Endometrial microvascular endothelial cells (primary cell): Measurements from ENCODE around the gene SCAMP2. TPM values are rescaled to one million over a fixed set of nuclear protein-coding genes. Genes with fewer than 3 reads are reported as not detected.

Experiments used
- in situ Hi-C: cut with HindIII; loops from 2 replicates; pipeline ENCODE4 v1.10.0; 2017; ENCODE audit warnings: low sequenced_read_pairs, low pct_unique_long_range_greater_than_20kb; ENCODE audit errors: inconsistent ontology term
- total RNA-seq: library from RNA; depleted of rRNA; stranded (reverse); fragments of >200 nt; gene quantifications from one replicate; pipeline ENCODE4 v1.2.3, GENCODE V29; 2015; ENCODE audit errors: inconsistent ontology term

The SCAMP2 gene
- total RNA-seq, 1 donor from 2014 or later = 93.2 TPM

- in situ Hi-C loops = no loop called here
Measured at GRCh38 chr15:74842581-74843444, 30.4 kb downstream of the SCAMP2 start, which contains the start of gene ULK3. ULK3 (minus strand) TSS chr15:74843156; CDS start chr15:74843105, 51 bp downstream.

GRCh38 chr15:74841891-74842373 lies 31.2 kb downstream of the SCAMP2 start:
- in situ Hi-C loops = no loop called here

- in situ Hi-C loops = no loop called here
Measured at GRCh38 chr15:74840851-74841775, 32.1 kb downstream of the SCAMP2 start.

- in situ Hi-C loops = no loop called here
Measured at GRCh38 chr15:74839526-74840395, 33.4 kb downstream of the SCAMP2 start.

DNA sequence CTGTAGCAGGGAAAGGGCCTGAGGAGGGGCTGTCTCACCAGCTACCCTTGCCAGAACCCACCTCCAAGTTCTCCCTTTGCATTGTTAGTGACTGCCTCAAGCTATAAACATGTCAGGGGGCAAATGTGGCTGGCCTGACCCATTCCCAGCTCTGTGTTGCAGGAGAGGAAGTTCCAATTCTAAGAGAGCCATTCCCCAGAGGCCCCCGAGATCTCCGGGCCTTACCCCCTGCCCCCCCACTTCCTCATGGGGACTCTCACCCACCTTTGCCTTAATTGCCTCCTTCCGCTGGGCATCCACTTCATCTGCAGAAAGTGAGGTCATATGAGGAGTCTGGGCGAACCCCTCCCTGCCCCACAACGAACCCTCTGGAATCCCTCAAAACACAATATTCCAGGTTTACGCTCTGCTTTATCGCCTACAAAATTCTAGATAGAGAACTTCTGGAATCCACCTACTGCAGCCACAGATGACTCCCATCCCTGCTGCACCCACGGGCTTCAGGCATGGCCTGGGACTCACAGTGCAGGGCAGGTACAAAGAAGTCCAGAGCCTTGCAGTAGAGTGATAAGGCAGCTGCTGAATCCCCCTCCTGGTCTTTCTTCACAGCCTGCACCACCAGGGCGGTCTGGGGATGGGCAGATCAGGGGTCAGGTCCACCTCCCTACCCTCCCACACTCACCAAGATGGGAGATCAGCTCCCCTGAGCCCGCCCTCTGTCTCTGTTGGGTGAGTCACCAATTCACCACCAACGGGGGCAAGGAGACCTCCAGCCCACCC lies 34.2 kb downstream of the SCAMP2 start:
- in situ Hi-C loops = no loop called here

DNA sequence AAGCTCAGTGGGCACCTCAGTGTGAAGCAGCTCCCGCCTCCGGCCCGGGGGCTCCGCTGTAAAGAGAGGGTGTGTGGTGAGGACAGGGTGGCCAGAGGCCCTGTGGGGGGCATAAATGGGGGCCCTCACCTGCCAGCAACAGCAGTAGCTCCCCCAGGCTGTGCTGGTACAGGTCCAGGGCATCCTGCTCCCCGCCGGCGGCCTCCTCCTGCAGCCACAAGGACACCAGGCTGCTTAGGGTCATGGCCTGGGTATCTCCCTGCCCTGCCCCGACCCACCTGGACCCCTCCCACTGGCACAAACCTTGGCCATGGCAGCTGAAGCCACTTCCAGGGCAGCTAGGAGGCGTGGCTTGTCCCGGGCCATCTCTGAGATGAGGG lies 35.0 kb downstream of the SCAMP2 start:
- in situ Hi-C loops = no loop called here

DNA sequence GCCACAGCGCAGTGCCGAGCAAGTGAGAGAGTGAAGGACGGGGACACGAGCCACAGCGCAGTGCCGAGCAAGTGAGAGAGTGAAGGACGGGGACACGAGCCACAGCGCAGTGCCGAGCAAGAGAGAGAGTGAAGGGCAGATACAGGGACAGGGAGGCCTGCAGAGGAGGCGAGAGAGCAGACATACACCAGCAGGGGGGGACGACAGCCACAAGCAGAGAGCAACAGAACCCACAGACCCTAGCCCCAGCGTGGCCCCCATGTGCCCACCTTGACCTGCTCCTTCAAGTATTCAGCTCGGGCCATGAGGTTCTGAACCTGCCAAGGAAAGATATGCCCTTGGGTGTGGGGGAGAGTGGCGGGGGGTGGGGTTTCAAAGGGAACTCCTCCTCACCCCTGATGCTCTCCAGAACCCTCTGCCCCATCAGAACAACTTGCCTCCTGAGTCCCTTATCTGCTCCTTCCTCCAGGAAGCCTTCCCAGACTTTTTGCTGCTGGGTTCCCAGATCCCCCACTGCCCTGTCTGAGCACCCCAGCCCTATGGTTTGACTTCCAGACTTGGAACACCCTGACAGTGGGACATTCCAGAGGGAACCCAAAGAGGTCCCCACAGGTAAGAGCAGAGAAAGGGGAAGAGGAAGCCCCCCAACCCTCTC lies 35.6 kb downstream of the SCAMP2 start:
- in situ Hi-C loops = no loop called here

DNA sequence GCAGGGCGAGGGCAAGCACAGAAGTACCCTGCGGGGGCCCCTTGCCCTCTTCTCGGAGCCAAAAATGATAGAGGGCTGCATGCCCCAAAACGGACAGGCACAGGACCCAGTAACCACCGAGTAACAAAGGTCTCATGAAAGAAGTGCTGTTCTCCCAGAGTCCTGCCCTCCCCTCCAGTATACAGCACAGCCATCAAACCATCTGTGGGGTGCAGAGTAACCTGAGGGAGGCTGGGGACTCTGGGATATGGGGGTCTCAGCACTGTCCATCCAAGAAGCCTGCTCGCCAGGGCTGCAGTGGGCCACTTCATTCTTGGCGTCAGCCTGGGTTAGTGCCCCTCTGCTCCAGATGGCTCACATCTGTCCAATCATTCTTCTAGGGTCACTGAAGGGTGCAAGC lies 36.3 kb downstream of the SCAMP2 start:
- in situ Hi-C loops = no loop called here

DNA sequence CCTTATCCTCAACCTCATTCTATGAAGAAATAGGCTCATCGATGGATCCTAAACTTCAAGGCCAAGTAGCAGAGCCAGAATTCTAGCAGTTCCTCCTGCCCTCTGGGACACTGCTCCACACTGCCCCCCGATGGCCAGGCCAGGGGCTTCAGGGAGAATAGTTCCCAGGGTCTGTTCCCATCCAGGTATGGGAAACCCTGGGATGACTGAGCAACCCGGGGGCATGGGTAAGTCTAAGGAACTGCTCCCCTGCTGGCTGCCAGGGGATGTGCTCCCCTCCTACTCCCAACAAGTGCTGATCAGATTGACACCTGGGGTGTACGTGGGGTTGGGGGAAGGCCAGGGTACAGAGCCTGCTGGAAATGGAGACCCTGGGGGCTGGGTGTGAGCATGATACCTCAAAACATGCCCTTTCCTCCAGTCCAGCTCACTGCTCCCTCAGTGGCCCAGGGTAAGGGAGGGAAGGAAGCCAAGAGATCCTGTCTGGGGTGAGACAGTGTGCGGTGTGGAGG lies 37.8 kb downstream of the SCAMP2 start:
- in situ Hi-C loops = no loop called here

GRCh38 chr15:74833376-74834107 lies 39.6 kb downstream of the SCAMP2 start:
- in situ Hi-C loops = no loop called here

DNA sequence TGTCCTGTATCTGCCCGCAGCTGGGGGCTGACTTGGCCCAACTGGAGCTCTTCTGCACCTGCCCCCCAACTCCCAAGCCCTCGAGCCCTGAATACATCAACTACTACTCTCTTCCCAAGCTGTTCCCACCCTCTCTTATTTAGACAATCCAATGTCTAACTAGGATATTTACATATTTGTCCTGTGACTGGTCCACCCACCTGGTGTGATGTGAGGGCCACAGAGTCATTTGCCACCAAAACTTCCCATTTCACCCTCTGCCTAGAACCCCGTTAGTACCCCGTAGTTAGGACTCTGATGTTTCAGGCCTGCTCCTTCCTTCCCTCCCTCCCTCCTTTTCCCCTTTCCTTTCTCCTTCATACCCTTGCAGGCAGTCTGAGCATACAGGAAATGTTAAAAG lies 40.3 kb downstream of the SCAMP2 start:
- in situ Hi-C loops = no loop called here

- in situ Hi-C loops = no loop called here
Measured at GRCh38 chr15:74831813-74832495, 41.2 kb downstream of the SCAMP2 start.

- in situ Hi-C loops = no loop called here
Measured at GRCh38 chr15:74830868-74831267, 42.3 kb downstream of the SCAMP2 start.

DNA sequence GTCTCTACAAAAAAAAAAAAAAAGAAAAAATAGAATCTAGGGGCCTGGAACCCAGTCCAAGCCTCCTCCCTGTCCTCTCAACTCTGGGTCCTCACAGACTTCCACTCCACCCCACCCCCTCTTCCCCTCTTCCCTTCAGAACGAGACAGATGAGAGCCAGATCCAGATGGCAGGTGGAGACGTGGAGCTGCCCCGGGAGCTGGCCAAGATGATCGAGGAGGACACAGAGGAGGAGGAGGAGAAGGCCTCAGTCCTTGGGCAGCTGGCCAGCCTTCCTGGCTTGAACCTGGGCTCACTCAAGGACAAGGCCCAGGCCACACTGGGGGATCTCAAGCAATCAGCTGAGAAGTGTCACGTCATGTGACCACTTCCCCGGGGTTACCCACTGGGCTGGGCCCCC lies 43.2 kb downstream of the SCAMP2 start:
- in situ Hi-C loops = no loop called here

GRCh38 chr15:74829486-74829885 lies 43.7 kb downstream of the SCAMP2 start:
- in situ Hi-C loops = no loop called here

GRCh38 chr15:74828835-74829234 lies 44.3 kb downstream of the SCAMP2 start:
- in situ Hi-C loops = no loop called here
